ENCODE measurements around the gene KRTAP5-2.

Gene KRTAP5-2

DNA sequence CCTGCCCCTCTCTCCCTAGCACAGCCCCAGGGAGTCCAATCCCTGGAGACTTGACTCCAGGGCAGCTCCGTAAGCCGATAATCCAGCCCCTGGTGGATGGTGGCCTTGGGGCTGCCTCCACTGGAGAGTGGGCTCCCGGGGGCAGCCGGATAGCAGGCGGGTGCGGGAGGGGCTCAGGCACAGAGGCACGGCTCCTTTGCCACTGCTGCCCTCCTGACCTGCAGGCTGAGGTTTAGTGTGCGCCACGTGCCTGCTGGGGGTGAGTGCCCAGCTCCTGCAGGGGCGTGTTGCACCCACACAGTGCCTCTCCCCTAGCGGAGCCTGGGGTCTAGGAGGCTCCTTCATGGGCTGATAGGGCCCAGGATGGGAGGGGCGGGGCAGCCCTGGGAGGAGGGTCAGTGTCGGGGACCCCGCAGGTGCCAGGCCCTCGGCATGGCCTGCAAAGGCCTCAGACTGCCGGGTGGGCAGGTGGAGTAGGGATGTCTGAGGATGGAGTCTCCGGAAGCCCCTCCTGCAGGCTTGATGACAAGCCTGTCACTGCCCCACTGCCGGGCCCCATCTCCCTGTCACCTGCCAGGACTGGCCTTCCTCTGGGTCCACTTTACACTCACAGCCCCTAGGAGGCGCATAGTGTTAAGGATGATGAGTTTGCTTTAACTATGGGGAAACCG is 31.6 kb downstream of the KRTAP5-2 start:
- no peaks in the 10 kb centered on the region for H3K27me3 ChIP-seq (replicated peaks)
- TF ChIP-seq, protein P1, sequence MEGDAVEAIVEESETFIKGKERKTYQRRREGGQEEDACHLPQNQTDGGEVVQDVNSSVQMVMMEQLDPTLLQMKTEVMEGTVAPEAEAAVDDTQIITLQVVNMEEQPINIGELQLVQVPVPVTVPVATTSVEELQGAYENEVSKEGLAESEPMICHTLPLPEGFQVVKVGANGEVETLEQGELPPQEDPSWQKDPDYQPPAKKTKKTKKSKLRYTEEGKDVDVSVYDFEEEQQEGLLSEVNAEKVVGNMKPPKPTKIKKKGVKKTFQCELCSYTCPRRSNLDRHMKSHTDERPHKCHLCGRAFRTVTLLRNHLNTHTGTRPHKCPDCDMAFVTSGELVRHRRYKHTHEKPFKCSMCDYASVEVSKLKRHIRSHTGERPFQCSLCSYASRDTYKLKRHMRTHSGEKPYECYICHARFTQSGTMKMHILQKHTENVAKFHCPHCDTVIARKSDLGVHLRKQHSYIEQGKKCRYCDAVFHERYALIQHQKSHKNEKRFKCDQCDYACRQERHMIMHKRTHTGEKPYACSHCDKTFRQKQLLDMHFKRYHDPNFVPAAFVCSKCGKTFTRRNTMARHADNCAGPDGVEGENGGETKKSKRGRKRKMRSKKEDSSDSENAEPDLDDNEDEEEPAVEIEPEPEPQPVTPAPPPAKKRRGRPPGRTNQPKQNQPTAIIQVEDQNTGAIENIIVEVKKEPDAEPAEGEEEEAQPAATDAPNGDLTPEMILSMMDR (IDR thresholded peaks at IDR 0.05; ENCODE audit: low read depth, low read length, missing control alignments): peak; percentile 35
- H3K4me3 ChIP-seq (ENCODE audit: low read depth, low read length): no peak overlapping the region
- no peaks in the 10 kb centered on the region for H3K36me3 ChIP-seq (replicated peaks)
- in situ Hi-C loops (cut with HindIII; ENCODE audit: low pct_ligation_motif_present, low sequenced_read_pairs): no loop called here
- H3K27ac ChIP-seq: no peak overlapping the region
- no peak for DNase-seq

DNA sequence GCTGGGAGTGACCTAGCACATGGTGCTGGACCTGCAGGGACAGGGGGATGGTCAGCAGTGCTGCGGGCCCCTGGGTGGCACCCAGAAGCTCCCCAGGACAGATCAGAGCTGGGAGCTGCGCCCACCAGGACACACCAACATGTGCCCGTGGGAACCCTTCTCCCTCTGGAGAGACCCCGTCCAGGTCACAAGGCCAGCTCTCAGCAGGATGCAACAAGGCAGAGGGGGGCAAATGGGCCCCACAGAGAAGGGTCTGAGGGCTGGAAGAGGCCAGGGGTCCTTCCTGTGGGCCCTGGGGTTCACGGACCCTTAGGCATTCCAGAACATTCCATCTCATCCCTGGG is 32.2 kb downstream of the KRTAP5-2 start:
- Histone ChIP-seq H3K27ac (no peak overlapping the region), H3K4me3 (ENCODE audit: low read depth, low read length) (no peak overlapping the region), H3K27me3 (replicated peaks) (no peaks in the 10 kb centered on the region), H3K36me3 (replicated peaks) (no peaks in the 10 kb centered on the region)
- in situ Hi-C loops (cut with HindIII; ENCODE audit: low pct_ligation_motif_present, low sequenced_read_pairs): no loop called here
- DNase-seq: no peak
- TF ChIP-seq, protein P1 (IDR thresholded peaks at IDR 0.05; ENCODE audit: low read depth, low read length, missing control alignments): no peak

DNA sequence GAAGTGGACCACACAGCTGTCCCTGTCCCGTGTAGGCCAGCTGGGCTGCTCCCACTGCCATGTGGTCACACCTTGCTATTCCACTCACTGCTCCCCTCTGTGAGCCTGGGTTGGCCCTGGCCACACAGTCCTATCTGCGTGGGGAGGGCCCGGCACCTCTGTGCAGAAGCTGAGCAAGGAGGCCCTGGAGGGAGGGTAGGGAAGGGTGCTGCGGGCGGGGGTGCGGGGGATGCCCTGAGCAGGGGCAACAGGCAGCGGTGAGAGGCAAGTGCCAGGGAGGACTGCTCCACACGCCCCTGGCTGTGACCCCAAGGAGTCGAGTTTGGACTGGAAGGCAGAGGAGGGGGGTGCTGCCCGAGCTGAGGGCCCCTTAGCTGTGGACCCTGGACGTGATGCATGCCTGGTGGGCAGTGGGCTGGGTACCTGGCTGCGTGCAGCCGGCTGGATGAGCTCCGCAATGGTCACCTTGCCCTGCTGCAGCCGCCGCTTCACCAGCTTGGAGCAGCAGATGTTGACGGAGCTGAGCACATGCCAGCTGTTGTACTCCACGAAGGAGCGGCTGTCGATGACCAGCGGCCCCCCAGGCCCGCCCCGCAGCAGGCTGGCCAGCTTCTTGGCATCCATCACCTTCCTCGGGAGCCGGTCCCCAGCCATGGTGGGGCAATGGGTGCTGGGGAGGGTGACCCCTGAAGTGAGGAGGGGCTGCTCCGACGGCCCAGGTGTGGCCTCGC is 32.8 kb downstream of the KRTAP5-2 start:
- Histone ChIP-seq H3K27ac (no peak overlapping the region), H3K36me3 (replicated peaks) (no peaks in the 10 kb centered on the region), H3K4me3 (ENCODE audit: low read depth, low read length) (no peak overlapping the region), H3K27me3 (replicated peaks) (no peaks in the 10 kb centered on the region)
- in situ Hi-C loops (cut with HindIII; ENCODE audit: low pct_ligation_motif_present, low sequenced_read_pairs): no loop called here
- TF ChIP-seq, protein P1 (IDR thresholded peaks at IDR 0.05; ENCODE audit: low read depth, low read length, missing control alignments): no peak
- no peak for DNase-seq

DNA sequence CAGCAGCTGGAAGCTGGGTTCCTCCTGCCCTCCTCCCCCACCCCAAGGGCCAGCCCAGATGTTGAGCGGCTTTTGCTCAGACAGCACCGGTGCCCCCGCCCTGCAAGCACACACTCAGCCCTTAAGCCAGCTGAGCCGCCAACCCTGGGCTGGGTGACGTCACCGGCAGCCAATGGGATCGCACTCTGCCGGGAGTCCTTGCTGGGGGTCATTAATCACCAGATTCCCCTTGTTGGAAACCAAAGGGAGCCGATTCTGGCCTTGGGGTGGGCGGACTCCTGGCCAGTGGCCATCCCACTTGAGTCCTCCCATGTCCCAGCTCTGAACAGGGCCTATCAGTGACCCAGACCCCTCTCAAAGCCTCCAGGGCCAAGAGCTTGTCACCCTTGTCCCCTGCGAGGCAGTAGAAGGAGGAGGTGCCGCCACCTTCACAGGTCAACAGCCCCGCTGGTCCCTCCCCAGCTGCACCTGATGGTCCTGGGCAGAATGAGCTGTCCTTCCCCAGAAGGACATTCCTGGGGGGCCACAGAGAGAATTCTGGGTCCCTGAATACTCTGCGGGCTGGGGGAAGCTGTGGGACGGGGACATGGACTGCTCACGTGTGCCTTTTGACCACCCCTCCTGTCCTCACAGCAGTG is 33.4 kb downstream of the KRTAP5-2 start:
- DNase-seq: peak; percentile 87
- Histone ChIP-seq H3K27me3 (replicated peaks) (no peaks in the 10 kb centered on the region), H3K36me3 (replicated peaks) (no peaks in the 10 kb centered on the region), H3K27ac (no peak overlapping the region), H3K4me3 (ENCODE audit: low read depth, low read length) (no peak overlapping the region)
- in situ Hi-C loops (cut with HindIII; ENCODE audit: low pct_ligation_motif_present, low sequenced_read_pairs): no loop called here
- TF ChIP-seq, protein P1 (IDR thresholded peaks at IDR 0.05; ENCODE audit: low read depth, low read length, missing control alignments): no peak

DNA sequence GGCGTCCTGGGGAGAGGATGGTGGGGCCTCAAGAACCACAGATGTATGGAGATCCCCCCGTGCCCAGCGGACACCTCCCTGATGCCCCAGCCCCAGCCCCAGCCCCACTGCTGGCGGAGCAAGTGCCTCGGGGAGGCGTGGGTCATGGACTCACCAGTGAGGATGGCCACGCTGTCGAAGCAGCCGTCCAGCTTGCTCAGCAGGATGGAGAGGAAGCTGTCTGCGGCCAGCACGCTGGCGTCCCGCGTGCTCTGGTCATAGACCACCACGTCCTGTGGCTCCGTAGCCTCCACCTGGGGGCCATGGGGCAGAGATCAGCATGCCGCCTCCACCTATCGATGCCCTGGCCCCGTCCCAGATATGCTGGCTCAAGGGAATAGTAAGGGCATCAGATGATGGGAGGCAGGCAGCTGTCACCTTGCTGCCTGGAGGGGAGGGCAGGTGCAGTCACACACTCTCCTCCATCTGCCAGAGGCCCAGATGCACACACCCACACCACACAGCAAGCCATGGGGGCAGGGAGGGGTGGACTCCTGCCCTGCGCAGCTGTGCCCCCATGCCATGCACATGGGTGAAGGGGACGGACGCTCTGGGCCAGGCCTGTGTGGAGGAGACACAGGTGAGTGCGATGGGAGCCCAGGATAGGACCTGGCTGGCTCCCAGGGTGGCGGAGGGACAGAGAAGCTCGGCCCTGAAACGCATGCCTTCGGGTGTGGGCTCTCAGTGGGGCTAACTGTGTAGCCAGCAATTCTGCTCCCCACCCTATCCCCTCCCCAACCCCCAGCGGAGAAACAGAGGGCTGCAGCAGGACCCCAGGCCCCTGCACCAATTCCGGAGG is 34.2 kb downstream of the KRTAP5-2 start:
- Histone ChIP-seq H3K27ac (no peak overlapping the region), H3K27me3 (replicated peaks) (no peaks in the 10 kb centered on the region), H3K4me3 (ENCODE audit: low read depth, low read length) (no peak overlapping the region), H3K36me3 (replicated peaks) (no peaks in the 10 kb centered on the region)
- DNase-seq: no peak
- TF ChIP-seq, protein P1 (IDR thresholded peaks at IDR 0.05; ENCODE audit: low read depth, low read length, missing control alignments): no peak
- in situ Hi-C loops (cut with HindIII; ENCODE audit: low pct_ligation_motif_present, low sequenced_read_pairs): no loop called here
